ENCODE data around the gene PCGF3.
A peak's percentile ranks its signal among the peaks of the same experiment; 100 is the strongest.

PCGF3 gene

DNA sequence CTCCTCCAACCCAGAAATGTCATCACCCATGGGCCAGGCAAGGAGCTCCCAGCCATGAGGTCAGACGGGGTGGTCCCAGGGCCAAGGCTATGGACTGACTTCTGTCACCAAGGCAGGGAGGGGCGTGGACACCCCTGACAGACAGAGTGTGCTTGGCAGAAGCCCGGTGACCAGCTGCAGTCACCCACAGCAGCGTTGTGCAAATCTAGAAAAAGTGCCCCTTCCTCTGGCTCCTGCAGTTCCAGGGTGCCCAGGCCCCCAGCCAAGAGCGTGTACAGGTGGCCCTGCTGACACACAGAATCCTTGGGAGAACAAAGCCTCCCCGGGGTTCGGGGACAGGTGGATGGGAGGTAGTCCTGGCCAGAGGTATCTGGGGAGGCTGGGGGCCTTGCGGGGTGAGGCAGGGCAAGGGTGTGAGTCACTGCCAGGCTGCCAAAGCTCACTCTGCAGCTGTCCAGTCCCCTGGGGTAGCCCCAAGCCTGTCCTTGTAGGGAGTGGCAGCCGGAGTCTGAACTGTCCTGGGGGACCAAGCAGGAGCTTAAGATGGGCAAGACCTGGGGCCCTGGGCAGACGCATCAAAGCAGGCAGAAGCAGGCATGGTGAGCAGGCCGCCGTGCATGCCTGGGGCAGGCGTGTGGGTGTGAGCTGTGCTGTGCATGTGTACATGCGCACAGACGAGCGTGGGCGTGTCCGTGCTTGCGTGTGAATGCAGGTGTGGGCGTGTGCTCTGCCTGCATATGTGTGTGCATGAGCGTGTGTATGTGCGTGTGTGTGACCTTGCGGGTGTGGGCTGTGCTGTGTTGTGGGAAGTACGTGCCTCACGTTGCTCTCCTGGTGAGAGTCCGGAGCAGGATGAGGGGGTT lies 28.0 kb upstream of the PCGF3 start:
- DNase-seq (ENCODE audit: low read depth): no peak
- TF ChIP-seq, protein P1, sequence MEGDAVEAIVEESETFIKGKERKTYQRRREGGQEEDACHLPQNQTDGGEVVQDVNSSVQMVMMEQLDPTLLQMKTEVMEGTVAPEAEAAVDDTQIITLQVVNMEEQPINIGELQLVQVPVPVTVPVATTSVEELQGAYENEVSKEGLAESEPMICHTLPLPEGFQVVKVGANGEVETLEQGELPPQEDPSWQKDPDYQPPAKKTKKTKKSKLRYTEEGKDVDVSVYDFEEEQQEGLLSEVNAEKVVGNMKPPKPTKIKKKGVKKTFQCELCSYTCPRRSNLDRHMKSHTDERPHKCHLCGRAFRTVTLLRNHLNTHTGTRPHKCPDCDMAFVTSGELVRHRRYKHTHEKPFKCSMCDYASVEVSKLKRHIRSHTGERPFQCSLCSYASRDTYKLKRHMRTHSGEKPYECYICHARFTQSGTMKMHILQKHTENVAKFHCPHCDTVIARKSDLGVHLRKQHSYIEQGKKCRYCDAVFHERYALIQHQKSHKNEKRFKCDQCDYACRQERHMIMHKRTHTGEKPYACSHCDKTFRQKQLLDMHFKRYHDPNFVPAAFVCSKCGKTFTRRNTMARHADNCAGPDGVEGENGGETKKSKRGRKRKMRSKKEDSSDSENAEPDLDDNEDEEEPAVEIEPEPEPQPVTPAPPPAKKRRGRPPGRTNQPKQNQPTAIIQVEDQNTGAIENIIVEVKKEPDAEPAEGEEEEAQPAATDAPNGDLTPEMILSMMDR (IDR thresholded peaks at IDR 0.05; ENCODE audit: low read length, missing control alignments): no peak

DNA sequence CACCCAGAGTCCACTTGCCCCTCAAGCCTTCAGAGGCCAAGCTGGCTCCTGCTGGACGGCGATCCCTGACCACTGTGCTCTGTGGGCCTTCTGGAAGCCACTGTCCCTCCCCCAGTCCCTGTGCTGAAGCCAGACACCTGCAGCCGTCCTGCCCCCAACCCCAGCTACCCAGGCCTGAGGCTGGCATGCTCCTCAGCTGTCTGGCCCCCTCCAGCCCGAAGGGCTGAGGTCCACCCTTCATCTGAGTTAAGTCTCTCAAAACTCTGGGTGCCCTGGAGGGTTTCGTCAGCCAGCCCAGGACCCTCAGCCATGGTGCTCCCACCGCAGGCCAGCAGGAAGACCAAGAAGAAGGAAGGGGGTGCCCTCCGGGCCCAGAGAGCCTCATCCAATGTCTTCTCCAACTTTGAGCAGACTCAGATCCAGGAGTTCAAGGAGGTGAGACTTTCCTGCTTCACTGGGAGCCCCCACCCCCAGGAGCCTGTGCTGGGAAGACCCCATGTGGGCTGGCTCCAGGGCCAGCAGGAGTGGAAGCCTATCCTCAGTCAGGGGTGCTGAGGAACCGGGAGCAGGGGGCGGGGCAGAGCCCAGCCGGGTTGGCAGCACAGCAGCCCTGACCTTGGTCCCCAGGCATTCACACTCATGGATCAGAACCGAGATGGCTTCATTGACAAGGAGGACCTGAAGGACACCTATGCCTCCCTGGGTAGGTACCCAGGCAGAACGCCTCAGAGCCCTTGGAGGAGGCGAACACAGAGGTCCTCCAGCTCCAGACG lies 27.1 kb upstream of the PCGF3 start:
- H3K4me3 ChIP-seq (replicated peaks; ENCODE audit: low read depth, low read length): no peak overlapping the region
- DNase-seq (ENCODE audit: low read depth): no peak
- TF ChIP-seq, protein P1 (IDR thresholded peaks at IDR 0.05; ENCODE audit: low read length, missing control alignments): no peak

More for the DNA sequence above, 28.0 kb upstream of the PCGF3 start:
- no peak overlapping the region for H3K4me3 ChIP-seq (replicated peaks; ENCODE audit: low read depth, low read length)

DNA sequence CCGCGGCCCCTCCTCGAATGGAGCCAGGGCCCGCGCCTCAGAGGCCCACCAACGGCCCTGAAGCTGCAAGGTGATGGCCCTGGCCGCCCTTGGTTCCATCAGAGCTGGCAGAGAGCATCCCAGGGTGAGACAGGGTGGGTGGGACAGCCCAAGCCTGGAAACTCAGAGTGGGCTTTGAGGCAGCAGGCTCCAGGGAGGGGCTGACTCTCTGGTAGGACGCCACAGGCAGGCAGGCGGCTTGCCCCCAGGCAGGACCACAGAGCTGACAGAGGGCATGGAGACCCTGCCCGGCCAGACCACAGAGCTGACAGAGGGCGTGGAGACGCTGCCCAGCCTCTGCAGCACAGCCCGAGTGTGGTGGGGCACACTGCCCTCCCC lies 26.5 kb upstream of the PCGF3 start:
- no peak overlapping the region for H3K4me3 ChIP-seq (replicated peaks; ENCODE audit: low read depth, low read length)
- TF ChIP-seq, protein P1 (IDR thresholded peaks at IDR 0.05; ENCODE audit: low read length, missing control alignments): no peak
- no peak for DNase-seq (ENCODE audit: low read depth)

DNA sequence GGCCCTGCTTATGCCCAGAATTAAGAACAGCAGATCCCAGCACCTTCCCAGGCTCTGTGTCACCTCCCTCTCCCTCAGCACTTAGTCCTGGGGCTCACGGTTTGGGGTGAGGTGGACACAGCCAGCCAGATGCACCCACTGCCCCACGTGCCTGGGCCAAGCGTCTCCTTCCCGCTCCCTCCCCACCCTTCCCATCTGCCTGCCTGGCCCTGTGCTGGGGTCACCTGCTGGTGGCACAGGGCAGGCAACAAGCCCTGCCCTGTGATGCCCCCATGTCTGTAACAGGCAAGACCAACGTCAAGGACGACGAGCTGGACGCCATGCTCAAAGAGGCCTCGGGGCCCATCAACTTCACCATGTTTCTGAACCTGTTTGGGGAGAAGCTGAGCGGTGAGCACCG lies 26.0 kb upstream of the PCGF3 start:
- TF ChIP-seq, protein P1 (IDR thresholded peaks at IDR 0.05; ENCODE audit: low read length, missing control alignments): no peak
- DNase-seq (ENCODE audit: low read depth): no peak
- H3K4me3 ChIP-seq (replicated peaks; ENCODE audit: low read depth, low read length): no peak overlapping the region

DNA sequence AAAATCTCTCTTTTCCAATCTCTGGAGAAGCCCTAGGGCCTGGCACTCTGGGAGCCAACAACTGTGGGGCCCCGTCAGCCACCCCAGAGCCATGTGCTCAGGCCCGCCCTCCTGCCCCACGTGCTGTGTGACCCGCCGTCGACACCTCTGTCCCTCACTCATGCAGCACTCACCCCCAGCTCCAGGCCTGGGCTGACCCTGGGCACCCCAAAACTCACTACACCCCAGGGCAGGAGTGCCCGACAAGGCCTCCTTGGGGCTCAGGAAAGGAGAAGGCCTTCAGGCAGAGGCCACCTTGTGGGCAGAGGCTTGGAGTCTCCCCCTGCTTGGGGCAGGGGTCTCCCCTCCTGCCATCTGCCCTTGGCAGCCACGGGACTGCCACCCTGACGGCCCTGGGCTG lies 25.5 kb upstream of the PCGF3 start:
- TF ChIP-seq, protein P1 (IDR thresholded peaks at IDR 0.05; ENCODE audit: low read length, missing control alignments): no peak
- DNase-seq (ENCODE audit: low read depth): no peak
- H3K4me3 ChIP-seq (replicated peaks; ENCODE audit: low read depth, low read length): no peak overlapping the region

DNA sequence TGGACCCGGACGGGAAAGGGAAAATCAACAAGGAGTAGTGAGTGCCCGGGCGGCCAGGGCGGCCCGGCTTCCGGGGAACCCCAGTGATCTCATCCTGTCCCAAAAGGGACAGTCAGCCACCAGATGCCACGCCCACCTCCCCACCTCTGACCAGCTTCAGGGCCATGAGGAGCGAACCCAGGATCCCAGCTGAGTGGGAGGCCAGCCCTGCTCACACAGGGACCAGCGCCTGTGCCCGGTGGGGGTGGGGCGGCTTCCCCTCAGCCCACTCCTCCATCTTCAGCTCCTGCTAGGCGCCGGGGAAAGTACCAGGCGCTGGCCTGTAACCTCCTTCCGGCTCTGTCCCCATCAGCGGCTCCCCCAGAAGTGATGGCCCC lies 25.1 kb upstream of the PCGF3 start:
- H3K4me3 ChIP-seq (replicated peaks; ENCODE audit: low read depth, low read length): peak overlapping the region; percentile 52
- DNase-seq (ENCODE audit: low read depth): no peak
- TF ChIP-seq, protein P1 (IDR thresholded peaks at IDR 0.05; ENCODE audit: low read length, missing control alignments): no peak
